H9 (cell line): ENCODE results near the gene DNASE1. TPM values are rescaled to one million over a fixed set of nuclear protein-coding genes. Genes with fewer than 3 reads are reported as not detected.

Experiments
- DNase-seq: peaks from one replicate; pipeline ENCODE4 v3.0.0-alpha.2; 2017
- H2AFZ ChIP-seq: one replicate; pipeline ENCODE4 v1.6.1; 2013; ENCODE audit warnings: mild to moderate bottlenecking, low read length, control low read depth, moderate library complexity
- H2AK5ac ChIP-seq: 2 replicates; pipeline ENCODE4 v1.6.1; 2013; ENCODE audit warnings: low read length, control low read depth, mixed read lengths; ENCODE audit not compliant: insufficient read length
- H2BK120ac ChIP-seq: one replicate; pipeline ENCODE4 v1.6.1; 2013; ENCODE audit warnings: low read depth, mild to moderate bottlenecking, low read length, control low read depth, inconsistent platforms; ENCODE audit not compliant: poor library complexity, severe bottlenecking
- H2BK12ac ChIP-seq: 2 replicates; pipeline ENCODE4 v1.6.1; 2013; ENCODE audit warnings: low read length, control low read depth, mixed read lengths, low read depth; ENCODE audit not compliant: insufficient read length
- H2BK15ac ChIP-seq: 2 replicates; pipeline ENCODE4 v1.6.1; 2013; ENCODE audit warnings: low read depth, low read length, control low read depth
- H2BK20ac ChIP-seq: one replicate; pipeline ENCODE4 v1.6.1; 2013; ENCODE audit warnings: low read depth, mild to moderate bottlenecking, low read length, control low read depth, inconsistent platforms; ENCODE audit not compliant: poor library complexity, severe bottlenecking
- H2BK5ac ChIP-seq: 2 replicates; pipeline ENCODE4 v1.6.1; 2013; ENCODE audit warnings: low read length, control low read depth, mixed read lengths; ENCODE audit not compliant: insufficient read length
- H3K14ac ChIP-seq: 2 replicates; pipeline ENCODE4 v1.6.1; 2013; ENCODE audit warnings: low read length, control low read depth; ENCODE audit not compliant: insufficient read depth
- H3K18ac ChIP-seq: 2 replicates; pipeline ENCODE4 v1.6.1; 2013; ENCODE audit warnings: low read depth, mild to moderate bottlenecking, mixed read lengths, low read length, control low read depth; ENCODE audit not compliant: insufficient read length
- H3K23ac ChIP-seq: 2 replicates; pipeline ENCODE4 v1.6.1; 2013; ENCODE audit warnings: low read length, control low read depth, mixed read lengths, low read depth; ENCODE audit not compliant: insufficient read length
- H3K23me2 ChIP-seq: 2 replicates; pipeline ENCODE4 v1.6.1; 2013; ENCODE audit warnings: low read depth, mild to moderate bottlenecking, mixed read lengths, low read length, control low read depth; ENCODE audit not compliant: insufficient read length, poor library complexity, severe bottlenecking
- H3K27ac ChIP-seq: 2 replicates; pipeline ENCODE4 v1.5.1; 2013; ENCODE audit warnings: low read length, control low read depth, mixed read lengths, low read depth; ENCODE audit not compliant: insufficient read length
- H3K27me3 ChIP-seq: 2 replicates; pipeline ENCODE4 v1.6.1; 2013; ENCODE audit warnings: low read length, control low read depth, inconsistent platforms; ENCODE audit not compliant: insufficient read depth
- H3K4ac ChIP-seq: 2 replicates; pipeline ENCODE4 v1.6.1; 2013; ENCODE audit warnings: low read depth, mild to moderate bottlenecking, control low read depth, inconsistent platforms, low read length, moderate library complexity
- H3K4me1 ChIP-seq: 2 replicates; pipeline ENCODE4 v1.6.1; 2013; ENCODE audit warnings: low read length, control low read depth, inconsistent platforms; ENCODE audit not compliant: insufficient read depth
- H3K4me2 ChIP-seq: 2 replicates; pipeline ENCODE4 v1.6.1; 2013; ENCODE audit warnings: low read length, control low read depth, mixed read lengths; ENCODE audit not compliant: insufficient read length, insufficient read depth
- H3K56ac ChIP-seq: 2 replicates; pipeline ENCODE4 v1.6.1; 2013; ENCODE audit warnings: low read depth, mild to moderate bottlenecking, mixed read lengths, low read length, control low read depth; ENCODE audit not compliant: insufficient read length
- H3K79me1 ChIP-seq: 2 replicates; pipeline ENCODE4 v1.6.1; 2013; ENCODE audit warnings: low read depth, mild to moderate bottlenecking, moderate library complexity, low read length, control low read depth, inconsistent platforms; ENCODE audit not compliant: insufficient read depth, poor library complexity, severe bottlenecking
- H3K79me2 ChIP-seq: 2 replicates; pipeline ENCODE4 v1.6.1; 2013; ENCODE audit warnings: low read length, control low read depth, inconsistent platforms; ENCODE audit not compliant: insufficient read depth
- H3K9ac ChIP-seq: 2 replicates; pipeline ENCODE4 v1.6.1; 2013; ENCODE audit warnings: low read length, control low read depth, mixed read lengths; ENCODE audit not compliant: insufficient read length; ENCODE audit errors: extremely low read depth
- H3K9me3 ChIP-seq: one replicate; pipeline ENCODE4 v1.6.1; 2013; ENCODE audit warnings: low read depth, low read length, inconsistent platforms; ENCODE audit not compliant: control insufficient read depth
- H3T11ph ChIP-seq: one replicate; pipeline ENCODE4 v1.6.1; 2013; ENCODE audit warnings: mild to moderate bottlenecking, low read length, control low read depth, inconsistent platforms
- H4K20me1 ChIP-seq: one replicate; pipeline ENCODE4 v1.6.1; 2013; ENCODE audit not compliant: control insufficient read depth, insufficient read length, insufficient read depth
- H4K5ac ChIP-seq: 2 replicates; pipeline ENCODE4 v1.6.1; 2013; ENCODE audit warnings: low read depth, mild to moderate bottlenecking, mixed read lengths, low read length, control low read depth; ENCODE audit not compliant: insufficient read length
- H4K8ac ChIP-seq: replicated peaks from 2 replicates; pipeline ENCODE4 v1.6.1; 2013; ENCODE audit warnings: low read length, control low read depth, mixed read lengths, low read depth; ENCODE audit not compliant: insufficient read length
- H4K91ac ChIP-seq: 2 replicates; pipeline ENCODE4 v1.6.1; 2013; ENCODE audit warnings: low read depth, mild to moderate bottlenecking, moderate library complexity, mixed read lengths, low read length, control low read depth; ENCODE audit not compliant: insufficient read length
- H3K27ac Mint-ChIP-seq, 3 experiments: 2 replicates in 2 of 3; 3 replicates in 1 of 3; pipeline ENCODE4 v1.8.0; 2020 to 2021; ENCODE audit warnings: mixed read lengths in 3 of 3, mild to moderate bottlenecking in 1 of 3, moderate library complexity in 1 of 3
- H3K27me3 Mint-ChIP-seq: 2 replicates; pipeline ENCODE4 v1.8.0; 2021; ENCODE audit warnings: low read depth, mild to moderate bottlenecking, moderate library complexity, mixed read lengths
- H3K36me3 Mint-ChIP-seq, 3 experiments: 2 replicates in 2 of 3; 3 replicates in 1 of 3; pipeline ENCODE4 v1.8.0; 2020 to 2021; ENCODE audit warnings: low read depth in 3 of 3, mixed read lengths in 3 of 3; ENCODE audit not compliant: insufficient read depth in 1 of 3
- H3K4me1 Mint-ChIP-seq, 2 experiments: 2 replicates each; pipeline ENCODE4 v1.8.0; 2020; ENCODE audit warnings: mixed read lengths in 2 of 2
- H3K4me3 Mint-ChIP-seq, 2 experiments: 2 replicates in 1 of 2; 3 replicates in 1 of 2; pipeline ENCODE4 v1.8.0; 2020 to 2021; ENCODE audit warnings: mild to moderate bottlenecking in 2 of 2, mixed read lengths in 2 of 2, moderate library complexity in 1 of 2
- H3K9me3 Mint-ChIP-seq, 2 experiments: 2 replicates in 1 of 2; 3 replicates in 1 of 2; pipeline ENCODE4 v1.8.0; 2020; ENCODE audit warnings: mild to moderate bottlenecking in 2 of 2, mixed read lengths in 2 of 2, moderate library complexity in 1 of 2
- CTCF ChIP-seq: fragments of 200-600 bp; sonication (generic); conservative IDR thresholded peaks from 3 replicates; pipeline ENCODE4 v1.8.0; 2021; ENCODE audit warnings: antibody characterized with exemption, mild to moderate bottlenecking
- WGBS: extraction: QIAGEN DNeasy Blood & Tissue Kit; methylation state at CpG from one replicate; pipeline ENCODE4 v1.1.7; 2013; ENCODE audit warnings: missing lambda C conversion rate, low lambda C conversion rate, mixed read lengths; ENCODE audit not compliant: insufficient read length; ENCODE audit errors: extremely low coverage; 5-methylcytosine and 5-hydroxymethylcytosine counted together
- total RNA-seq: library from RNA; stranded (reverse); gene quantifications from 2 replicates; pipeline ENCODE4 v1.2.1, GENCODE V29; 2021

DNASE1 gene
- total RNA-seq, 1 experiment from 2014 or later: 10.1 TPM

- H3K9me3 ChIP-seq: no peaks in the 10 kb centered on the region
- no peaks in the 10 kb centered on the region for H3K27me3 Mint-ChIP-seq
- peaks cover 3% of the 10 kb centered on the region for H3K79me1 ChIP-seq
- no peak overlapping the region for H2BK5ac ChIP-seq
- H3K23me2 ChIP-seq: no peaks in the 10 kb centered on the region
- no peak overlapping the region for H2BK12ac ChIP-seq
- no peak for DNase-seq
- no peak overlapping the region for H3K56ac ChIP-seq
- no peak overlapping the region for H3K4ac ChIP-seq
- H3K4me1 Mint-ChIP-seq: peaks cover 3 to 8% of the 10 kb centered on the region in 2 experiments; a peak in 2 of 4 replicates
- no peak overlapping the region for H3K27ac ChIP-seq
- H3T11ph ChIP-seq: no peak overlapping the region
- H4K20me1 ChIP-seq: no peaks in the 10 kb centered on the region
- no peak overlapping the region for H3K14ac ChIP-seq
- peak overlapping the region; percentile 49 to 96 (median 55); a peak in 4 of 7 replicates for H3K27ac Mint-ChIP-seq
- H3K27me3 ChIP-seq: no peaks in the 10 kb centered on the region
- H2AFZ ChIP-seq: no peak overlapping the region
- H2AK5ac ChIP-seq: no peak overlapping the region
- H2BK120ac ChIP-seq: no peak overlapping the region
- no peak overlapping the region for H3K18ac ChIP-seq
- no peak overlapping the region for H2BK15ac ChIP-seq
- H4K8ac ChIP-seq: no peak overlapping the region
- H3K9me3 Mint-ChIP-seq: no peaks in the 10 kb centered on the region
- TF ChIP-seq CTCF: no peak
- no CpG with 5 or more reads among the region's 13 CpGs for WGBS
- H4K91ac ChIP-seq: no peak overlapping the region
- H3K23ac ChIP-seq: no peak overlapping the region
- no peak overlapping the region for H4K5ac ChIP-seq
- peaks cover 5% of the 10 kb centered on the region; the same call in 1 of the 2 replicates for H3K79me2 ChIP-seq
- H2BK20ac ChIP-seq: no peak overlapping the region
- no peak overlapping the region for H3K4me2 ChIP-seq
- no peak overlapping the region for H3K4me3 Mint-ChIP-seq
- H3K4me1 ChIP-seq: no peaks in the 10 kb centered on the region
- peaks cover 12 to 24% (median 13%) of the 10 kb centered on the region in 3 experiments; a peak in 5 of 7 replicates for H3K36me3 Mint-ChIP-seq
- H3K9ac ChIP-seq: no peak overlapping the region
Observed at GRCh38 chr16:3696425-3697218, 42.1 kb downstream of the DNASE1 start.
